Measurements from ENCODE around the gene ACTR5. TPM values are rescaled to one million over a fixed set of nuclear protein-coding genes. Genes with fewer than 3 reads are reported as not detected.

Gene ACTR5
- total RNA-seq, 5 donors from 2014 or later (not counting 1 experiment from before 2014, with no cell fraction given) = 15.8 to 20.1 (median 18.8) TPM

DNA sequence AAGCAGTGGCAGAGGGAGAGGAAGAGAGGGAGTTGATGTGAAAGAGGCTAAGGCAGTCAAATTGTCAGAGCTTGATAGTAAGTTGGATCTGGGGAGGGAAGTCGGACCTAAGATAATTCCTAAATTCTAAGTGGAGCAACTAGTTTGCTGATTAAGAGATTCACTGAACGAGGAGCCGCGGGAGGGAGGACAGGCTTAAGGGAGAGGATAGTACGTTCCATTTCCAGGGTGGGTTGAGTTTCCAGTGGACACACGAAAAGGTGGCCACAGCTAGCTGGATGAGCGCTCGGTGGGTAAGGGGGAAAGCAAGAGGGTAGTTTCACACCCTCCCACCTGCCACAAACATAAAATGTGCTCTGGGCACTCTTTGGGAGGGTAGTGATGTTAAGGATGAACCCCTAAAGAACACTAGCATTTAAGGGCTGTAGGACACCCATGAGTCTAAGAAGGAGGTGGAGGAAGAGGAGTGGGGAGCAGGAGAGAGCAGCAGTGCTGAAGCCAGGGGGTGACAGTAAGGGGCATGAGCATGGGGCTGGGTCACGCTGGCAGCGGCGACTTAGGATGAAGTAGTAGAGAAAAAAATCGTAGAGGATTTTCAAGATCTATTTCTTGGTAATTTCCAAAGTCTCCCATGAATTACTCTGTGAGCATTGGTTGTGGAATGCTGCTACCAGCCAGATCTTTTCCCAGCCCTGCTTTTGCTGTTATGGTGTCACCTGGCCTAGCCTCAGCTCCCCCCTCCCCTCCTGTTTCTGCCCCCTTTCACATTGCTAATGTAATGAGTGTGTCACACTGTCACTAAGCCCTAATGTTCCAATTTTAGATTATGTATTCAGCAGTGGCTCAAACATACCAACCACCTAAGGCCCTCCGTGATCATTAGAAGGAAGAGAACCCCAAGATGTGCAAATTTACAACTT is 21.4 kb downstream of the ACTR5 start:
- Mint-ChIP-seq H3K36me3 (peaks cover 81% of the 10 kb centered on the region), H3K4me3 (no peak overlapping the region), H3K4me1 (peaks cover 0 to 5% (median 4%) of the 10 kb centered on the region in 3 donors), H3K27me3 (no peaks in the 10 kb centered on the region), H3K9me3 (peaks cover 0 to 13% (median 7%) of the 10 kb centered on the region in 3 donors), H3K27ac (peak overlapping the region in 1 of 2 donors; percentile 1)
- no peaks in the 10 kb centered on the region for H3K27me3 ChIP-seq (replicated peaks in 1 of 2; ENCODE audit: control insufficient read depth in 2 of 2, extremely low read depth in 1 of 2, insufficient read depth in 2 of 2, low read length in 1 of 2)
- no peak overlapping the region for H3K27ac ChIP-seq (ENCODE audit: low read length)
- DNase-seq (no peak), ATAC-seq (replicated peaks in 1 of 4) (no peak)
- H3K4me1 ChIP-seq (ENCODE audit: control insufficient read depth in 1 of 2, extremely low read depth in 1 of 2, insufficient read depth in 2 of 2, low read length in 2 of 2) = no peaks in the 10 kb centered on the region
- H3K36me3 ChIP-seq (ENCODE audit: control insufficient read depth in 2 of 2, extremely low read depth in 1 of 2, insufficient read depth in 1 of 2, low read length in 1 of 2) = peaks cover 13 to 85% of the 10 kb centered on the region in 2 donors
- POLR2A ChIA-PET = no interaction called here
- CTCF ChIA-PET = interaction anchor here in 1 of 2 donors (0.7 kb wide), 1 partner anchor 18 kb away, joined by 3 read pairs; no protein-coding TSS in a partner anchor
- H3K4me3 ChIP-seq (ENCODE audit: control insufficient read depth in 1 of 2, extremely low read depth in 1 of 2, low read length in 1 of 2) = no peak overlapping the region
- H3K9me3 ChIP-seq = no peaks in the 10 kb centered on the region
- WGBS (ENCODE audit: insufficient coverage) = no CpG with 5 or more reads among the region's 13 CpGs

DNA sequence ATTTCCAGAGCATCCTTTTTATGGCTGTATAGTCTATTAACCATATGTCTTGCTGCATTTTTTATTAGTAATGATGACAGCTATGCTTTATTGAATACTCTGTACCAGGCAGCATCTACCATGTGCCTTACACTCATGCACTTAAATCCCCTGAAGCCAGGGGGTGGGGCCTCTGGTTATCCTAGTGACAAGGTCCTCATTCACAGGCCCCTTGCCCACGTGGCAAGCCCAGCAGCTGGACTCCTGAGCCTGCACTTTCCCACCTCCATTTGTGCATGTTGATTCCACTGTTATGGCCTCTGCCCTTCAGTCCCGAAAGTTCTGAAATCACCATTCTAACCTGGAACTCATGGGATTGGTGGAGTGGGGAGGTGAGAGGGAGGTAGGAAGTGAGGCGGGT is 22.3 kb downstream of the ACTR5 start:
- H3K4me3 Mint-ChIP-seq = no peak overlapping the region
- ATAC-seq (replicated peaks in 1 of 4) (no peak), DNase-seq (no peak)
- H3K9me3 ChIP-seq = no peaks in the 10 kb centered on the region
- peaks cover 13 to 78% of the 10 kb centered on the region in 2 donors for H3K36me3 ChIP-seq (ENCODE audit: control insufficient read depth in 2 of 2, extremely low read depth in 1 of 2, insufficient read depth in 1 of 2, low read length in 1 of 2)
- 100% methylated on average over 2 of the region's 3 CpGs for WGBS (ENCODE audit: insufficient coverage)
- H3K27me3 ChIP-seq (replicated peaks in 1 of 2; ENCODE audit: control insufficient read depth in 2 of 2, extremely low read depth in 1 of 2, insufficient read depth in 2 of 2, low read length in 1 of 2) = no peaks in the 10 kb centered on the region
- no peak overlapping the region for H3K27ac Mint-ChIP-seq
- peaks cover 0 to 2% of the 10 kb centered on the region in 2 experiments for H3K4me1 ChIP-seq (ENCODE audit: control insufficient read depth in 1 of 2, extremely low read depth in 1 of 2, insufficient read depth in 2 of 2, low read length in 2 of 2)
- no peak overlapping the region for H3K27ac ChIP-seq (ENCODE audit: low read length)
- POLR2A ChIA-PET = no interaction called here
- CTCF ChIA-PET = interaction anchor here in 1 of 2 donors (0.7 kb wide), 1 partner anchor 17 kb away, joined by 3 read pairs; no protein-coding TSS in a partner anchor
- H3K9me3 Mint-ChIP-seq = peaks cover 0 to 13% (median 7%) of the 10 kb centered on the region in 3 donors
- no peaks in the 10 kb centered on the region for H3K27me3 Mint-ChIP-seq
- H3K4me1 Mint-ChIP-seq = no peaks in the 10 kb centered on the region
- peaks cover 77% of the 10 kb centered on the region for H3K36me3 Mint-ChIP-seq
- H3K4me3 ChIP-seq (ENCODE audit: control insufficient read depth in 1 of 2, extremely low read depth in 1 of 2, low read length in 1 of 2) = no peak overlapping the region

DNA sequence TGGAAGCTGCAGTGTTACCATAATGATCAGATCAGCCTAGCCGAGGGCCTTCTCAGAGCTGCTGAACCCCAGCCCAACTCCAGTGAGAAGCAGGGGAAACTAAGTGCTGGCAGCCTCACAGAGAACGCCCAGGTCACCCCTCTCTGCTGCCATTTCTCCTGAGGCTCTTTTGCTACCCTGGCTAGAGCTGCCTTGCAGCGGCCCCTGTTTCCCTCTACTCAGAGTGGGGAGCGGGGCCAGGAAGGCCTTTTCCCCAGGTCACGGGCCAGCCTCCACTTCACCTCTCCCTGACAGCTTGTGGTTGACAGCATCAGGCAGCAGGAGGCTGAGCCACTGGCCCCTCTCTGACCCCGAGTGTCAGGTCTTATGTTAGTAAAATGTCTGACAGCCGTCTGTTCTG is 22.7 kb downstream of the ACTR5 start:
- Mint-ChIP-seq H3K9me3 (peaks cover 0 to 13% (median 7%) of the 10 kb centered on the region in 3 donors), H3K27ac (no peak overlapping the region), H3K36me3 (peaks cover 75% of the 10 kb centered on the region), H3K4me1 (peaks cover 0 to 1% (median 0%) of the 10 kb centered on the region in 3 donors), H3K27me3 (no peaks in the 10 kb centered on the region), H3K4me3 (no peak overlapping the region)
- no peak overlapping the region for H3K4me3 ChIP-seq (ENCODE audit: control insufficient read depth in 1 of 2, extremely low read depth in 1 of 2, low read length in 1 of 2)
- H3K27me3 ChIP-seq (replicated peaks in 1 of 2; ENCODE audit: control insufficient read depth in 2 of 2, extremely low read depth in 1 of 2, insufficient read depth in 2 of 2, low read length in 1 of 2) = no peaks in the 10 kb centered on the region
- no peaks in the 10 kb centered on the region for H3K9me3 ChIP-seq
- ATAC-seq (replicated peaks in 1 of 4) (no peak), DNase-seq (no peak)
- peaks cover 0 to 3% of the 10 kb centered on the region in 2 experiments for H3K4me1 ChIP-seq (ENCODE audit: control insufficient read depth in 1 of 2, extremely low read depth in 1 of 2, insufficient read depth in 2 of 2, low read length in 2 of 2)
- WGBS (ENCODE audit: insufficient coverage) = 83% methylated on average over 6 of the region's 7 CpGs
- peaks cover 11 to 74% of the 10 kb centered on the region in 2 donors for H3K36me3 ChIP-seq (ENCODE audit: control insufficient read depth in 2 of 2, extremely low read depth in 1 of 2, insufficient read depth in 1 of 2, low read length in 1 of 2)
- ChIA-PET POLR2A (no interaction called here), CTCF (no interaction called here)
- no peak overlapping the region for H3K27ac ChIP-seq (ENCODE audit: low read length)

DNA sequence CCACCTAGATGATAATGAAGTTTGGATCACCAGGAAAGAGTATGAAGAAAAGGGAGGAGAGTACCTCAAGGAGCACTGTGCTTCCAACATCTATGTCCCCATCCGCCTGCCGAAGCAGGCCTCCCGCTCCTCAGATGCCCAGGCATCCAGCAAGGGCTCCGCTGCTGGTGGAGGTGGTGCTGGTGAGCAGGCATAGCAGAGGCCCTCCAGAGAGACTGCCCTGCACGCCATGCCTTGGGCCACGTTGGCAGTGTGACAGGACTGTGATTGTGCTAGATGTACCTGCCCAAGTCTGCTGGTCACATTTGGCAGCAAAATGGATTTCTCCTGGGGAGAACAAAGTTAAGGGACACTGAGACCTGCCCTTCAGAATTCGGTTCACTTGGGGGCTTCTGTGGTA is 23.4 kb downstream of the ACTR5 start:
- WGBS (ENCODE audit: insufficient coverage) = 86% methylated on average over 5 of the region's 7 CpGs
- no peak overlapping the region for H3K27ac Mint-ChIP-seq
- POLR2A ChIA-PET = interaction anchor here (0.5 to 0.6 kb wide), 2 partner anchors 18 to 286 kb away, joined by 4 to 8 read pairs; no protein-coding TSS in a partner anchor
- Histone ChIP-seq H3K4me3 (ENCODE audit: control insufficient read depth in 1 of 2, extremely low read depth in 1 of 2, low read length in 1 of 2) (no peak overlapping the region), H3K4me1 (ENCODE audit: control insufficient read depth in 1 of 2, extremely low read depth in 1 of 2, insufficient read depth in 2 of 2, low read length in 2 of 2) (peaks cover 0 to 3% of the 10 kb centered on the region in 2 experiments), H3K36me3 (ENCODE audit: control insufficient read depth in 2 of 2, extremely low read depth in 1 of 2, insufficient read depth in 1 of 2, low read length in 1 of 2) (peaks cover 11 to 67% of the 10 kb centered on the region in 2 donors), H3K9me3 (no peaks in the 10 kb centered on the region), H3K27ac (ENCODE audit: low read length) (no peak overlapping the region), H3K27me3 (replicated peaks in 1 of 2; ENCODE audit: control insufficient read depth in 2 of 2, extremely low read depth in 1 of 2, insufficient read depth in 2 of 2, low read length in 1 of 2) (no peaks in the 10 kb centered on the region)
- peaks cover 0 to 13% (median 7%) of the 10 kb centered on the region in 3 donors for H3K9me3 Mint-ChIP-seq
- ATAC-seq (replicated peaks in 1 of 4) (no peak), DNase-seq (no peak)
- no peaks in the 10 kb centered on the region for H3K27me3 Mint-ChIP-seq
- peaks cover 70% of the 10 kb centered on the region for H3K36me3 Mint-ChIP-seq
- CTCF ChIA-PET = no interaction called here
- no peak overlapping the region for H3K4me3 Mint-ChIP-seq
- H3K4me1 Mint-ChIP-seq = peaks cover 0 to 3% (median 0%) of the 10 kb centered on the region in 3 donors

DNA sequence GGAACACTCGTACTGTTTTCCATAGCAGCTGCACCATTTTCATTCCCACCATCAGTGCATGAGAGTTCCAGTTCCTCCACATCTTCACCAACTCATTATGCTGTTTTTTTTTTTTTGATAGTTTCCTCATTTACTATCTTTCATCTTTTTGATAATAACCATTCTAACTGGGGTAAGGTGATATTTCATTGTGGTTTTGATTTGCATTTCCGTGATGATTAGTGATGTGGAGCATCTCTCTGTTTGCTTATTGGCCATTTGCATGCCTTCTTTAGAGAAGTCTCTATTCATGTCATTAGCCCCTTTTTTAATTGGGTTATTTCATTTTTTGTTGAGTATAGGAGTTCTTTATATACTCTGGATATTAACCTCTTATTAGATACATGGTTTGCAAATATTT is 25.9 kb downstream of the ACTR5 start:
- no peaks in the 10 kb centered on the region for H3K9me3 ChIP-seq
- POLR2A ChIA-PET = no interaction called here
- peak overlapping the region in 1 of 2 donors; percentile 25 for H3K27ac Mint-ChIP-seq
- CTCF ChIA-PET = no interaction called here
- no peak overlapping the region for H3K4me3 Mint-ChIP-seq
- H3K4me3 ChIP-seq (ENCODE audit: control insufficient read depth in 1 of 2, extremely low read depth in 1 of 2, low read length in 1 of 2) = no peak overlapping the region
- no CpG with 5 or more reads among the region's 2 CpGs for WGBS (ENCODE audit: insufficient coverage)
- peaks cover 11 to 45% of the 10 kb centered on the region in 2 donors for H3K36me3 ChIP-seq (ENCODE audit: control insufficient read depth in 2 of 2, extremely low read depth in 1 of 2, insufficient read depth in 1 of 2, low read length in 1 of 2)
- ATAC-seq (replicated peaks in 1 of 4) = no peak
- H3K27me3 Mint-ChIP-seq = no peaks in the 10 kb centered on the region
- peaks cover 0 to 13% (median 7%) of the 10 kb centered on the region in 3 donors for H3K9me3 Mint-ChIP-seq
- peaks cover 0 to 3% (median 0%) of the 10 kb centered on the region in 3 donors for H3K4me1 Mint-ChIP-seq
- H3K27ac ChIP-seq (ENCODE audit: low read length) = no peak overlapping the region
- no peak for DNase-seq
- H3K27me3 ChIP-seq (replicated peaks in 1 of 2; ENCODE audit: control insufficient read depth in 2 of 2, extremely low read depth in 1 of 2, insufficient read depth in 2 of 2, low read length in 1 of 2) = no peaks in the 10 kb centered on the region
- peaks cover 0 to 3% of the 10 kb centered on the region in 2 experiments for H3K4me1 ChIP-seq (ENCODE audit: control insufficient read depth in 1 of 2, extremely low read depth in 1 of 2, insufficient read depth in 2 of 2, low read length in 2 of 2)
- H3K36me3 Mint-ChIP-seq = peaks cover 56% of the 10 kb centered on the region

DNA sequence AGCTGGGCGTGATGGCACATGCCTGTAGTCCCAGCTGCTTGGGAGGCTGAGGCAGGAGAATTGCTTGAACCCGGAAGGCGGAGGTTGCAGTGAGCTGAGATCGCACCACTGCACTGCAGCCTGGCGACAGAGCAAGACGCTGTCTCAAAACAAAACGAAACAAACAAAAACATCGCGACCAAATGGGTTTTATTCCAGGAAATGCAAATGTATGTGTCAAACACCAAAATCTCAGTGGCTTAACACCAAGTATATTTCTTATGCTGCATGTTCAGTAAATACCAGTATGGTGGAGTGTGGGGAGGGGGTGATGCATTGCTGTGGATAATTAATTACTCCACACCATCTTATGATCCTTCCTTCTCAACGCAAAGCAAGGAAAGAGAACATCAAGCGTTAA is 28.1 kb downstream of the ACTR5 start:
- Histone ChIP-seq H3K27ac (ENCODE audit: low read length) (no peak overlapping the region), H3K27me3 (replicated peaks in 1 of 2; ENCODE audit: control insufficient read depth in 2 of 2, extremely low read depth in 1 of 2, insufficient read depth in 2 of 2, low read length in 1 of 2) (no peaks in the 10 kb centered on the region), H3K36me3 (ENCODE audit: control insufficient read depth in 2 of 2, extremely low read depth in 1 of 2, insufficient read depth in 1 of 2, low read length in 1 of 2) (peaks cover 6 to 24% of the 10 kb centered on the region in 2 donors), H3K4me3 (ENCODE audit: control insufficient read depth in 1 of 2, extremely low read depth in 1 of 2, low read length in 1 of 2) (no peak overlapping the region), H3K9me3 (no peaks in the 10 kb centered on the region), H3K4me1 (ENCODE audit: control insufficient read depth in 1 of 2, extremely low read depth in 1 of 2, insufficient read depth in 2 of 2, low read length in 2 of 2) (peaks cover 3 to 5% of the 10 kb centered on the region in 2 experiments)
- Mint-ChIP-seq H3K4me1 (peaks cover 0 to 10% (median 5%) of the 10 kb centered on the region in 3 donors), H3K36me3 (peaks cover 39% of the 10 kb centered on the region), H3K27me3 (no peaks in the 10 kb centered on the region), H3K9me3 (peaks cover 0 to 13% (median 7%) of the 10 kb centered on the region in 3 donors), H3K27ac (peak overlapping the region in 1 of 2 donors; percentile 44), H3K4me3 (no peak overlapping the region)
- CTCF ChIA-PET = interaction anchor here in 1 of 2 donors (0.7 to 1.0 kb wide), 2 partner anchors 30 to 83 kb away, joined by 3 read pairs; no protein-coding TSS in a partner anchor
- DNase-seq (peak in 7 of 35 experiments; percentile 4 to 51 (median 18)), ATAC-seq (replicated peaks in 1 of 4) (no peak)
- POLR2A ChIA-PET = no interaction called here
- 83% methylated on average over 4 of the region's 11 CpGs for WGBS (ENCODE audit: insufficient coverage)

Data from T-cell (primary cell).